Liver (tissue), 9 donors: Measurements from ENCODE around the gene STXBP6. TPM values are rescaled to one million over a fixed set of nuclear protein-coding genes. Genes with fewer than 3 reads are reported as not detected.

Experiments used
- DNase-seq: peaks from one replicate; pipeline ENCODE4 v3.0.0-alpha.2; 2017; ENCODE audit warnings: low spot score
- H3K27ac ChIP-seq, 2 donors: one replicate each; pipeline ENCODE4 v1.7.0; 2013; ENCODE audit warnings: inconsistent platforms in 2 of 2, low read length in 2 of 2, control low read depth in 1 of 2, low read depth in 1 of 2, mild to moderate bottlenecking in 1 of 2
- H3K27me3 ChIP-seq, 4 donors: one replicate each; pipeline versions ENCODE4 v1.6.1 to v1.7.0; 2013; ENCODE audit warnings: low read length in 3 of 4, inconsistent platforms in 1 of 4, mild to moderate bottlenecking in 1 of 4, moderate library complexity in 1 of 4; ENCODE audit not compliant: control insufficient read depth in 4 of 4, insufficient read depth in 4 of 4
- H3K36me3 ChIP-seq, 4 donors: one replicate each; pipeline versions ENCODE4 v1.6.1 to v1.7.0; 2013; ENCODE audit warnings: low read length in 3 of 4, mild to moderate bottlenecking in 3 of 4, low read depth in 1 of 4, moderate library complexity in 1 of 4; ENCODE audit not compliant: control insufficient read depth in 4 of 4, insufficient read depth in 3 of 4
- H3K4me1 ChIP-seq, 4 donors: one replicate each; pipeline versions ENCODE4 v1.6.1 to v1.7.0; 2013; ENCODE audit warnings: low read length in 3 of 4, mild to moderate bottlenecking in 3 of 4, moderate library complexity in 1 of 4; ENCODE audit not compliant: control insufficient read depth in 4 of 4, insufficient read depth in 4 of 4
- H3K4me3 ChIP-seq, 3 donors: one replicate each; pipeline versions ENCODE4 v1.6.1 to v1.7.0; 2013; ENCODE audit warnings: low read length in 3 of 3, control low read depth in 1 of 3, low read depth in 1 of 3, mild to moderate bottlenecking in 1 of 3
- H3K9ac ChIP-seq, 2 donors: one replicate each; pipeline ENCODE4 v1.7.0; 2013; ENCODE audit warnings: low read length in 2 of 2, mild to moderate bottlenecking in 2 of 2, moderate library complexity in 2 of 2, control low read depth in 1 of 2, low read depth in 1 of 2
- H3K9me3 ChIP-seq, 4 donors: one replicate each; pipeline versions ENCODE4 v1.6.1 to v1.7.0; 2013; ENCODE audit warnings: low read length in 3 of 4; ENCODE audit not compliant: control insufficient read depth in 4 of 4
- EGR1 ChIP-seq, 2 donors: IDR thresholded peaks; 2 replicates each; pipeline ENCODE4 v1.6.1; 2016 to 2018; ENCODE audit warnings: antibody characterized with exemption in 2 of 2, low read depth in 2 of 2
- FOXA1 ChIP-seq: IDR thresholded peaks from 2 replicates; pipeline ENCODE4 v1.6.1; 2016; ENCODE audit warnings: antibody characterized with exemption
- FOXA2 ChIP-seq: IDR thresholded peaks from 2 replicates; pipeline ENCODE4 v1.6.1; 2016; ENCODE audit warnings: antibody characterized with exemption
- GABPA ChIP-seq, 2 donors: IDR thresholded peaks in 1 of 2; conservative IDR thresholded peaks in 1 of 2; 2 replicates each; pipeline ENCODE4 v1.6.1; 2016; ENCODE audit warnings: antibody characterized with exemption in 2 of 2, mild to moderate bottlenecking in 1 of 2, moderate library complexity in 1 of 2
- HNF4A ChIP-seq, 2 donors: conservative IDR thresholded peaks; 2 replicates each; pipeline ENCODE4 v1.6.1; 2016; ENCODE audit warnings: antibody characterized with exemption in 2 of 2, mild to moderate bottlenecking in 2 of 2
- HNF4G ChIP-seq: IDR thresholded peaks from 2 replicates; pipeline ENCODE4 v1.6.1; 2016; ENCODE audit warnings: antibody characterized with exemption
- JUND ChIP-seq, 2 donors: IDR thresholded peaks; 2 replicates each; pipeline ENCODE4 v1.6.1; 2016; ENCODE audit warnings: antibody characterized with exemption in 2 of 2
- NR2F2 ChIP-seq: IDR thresholded peaks from 2 replicates; pipeline ENCODE4 v1.6.1; 2016; ENCODE audit warnings: antibody characterized with exemption
- RAD21 ChIP-seq, 2 donors: IDR thresholded peaks; 2 replicates each; pipeline ENCODE4 v1.6.1; 2016; ENCODE audit warnings: antibody characterized with exemption in 2 of 2, mild to moderate bottlenecking in 2 of 2
- RXRA ChIP-seq, 2 donors: IDR thresholded peaks; 2 replicates each; pipeline ENCODE4 v1.6.1; 2017 to 2018; ENCODE audit warnings: antibody characterized with exemption in 2 of 2, mild to moderate bottlenecking in 1 of 2
- SP1 ChIP-seq: IDR thresholded peaks from 2 replicates; pipeline ENCODE4 v1.6.1; 2018; ENCODE audit warnings: antibody characterized with exemption, mild to moderate bottlenecking
- TAF1 ChIP-seq: conservative IDR thresholded peaks from 2 replicates; pipeline ENCODE4 v1.6.1; 2016; ENCODE audit warnings: antibody characterized with exemption, mild to moderate bottlenecking
- YY1 ChIP-seq: IDR thresholded peaks from 2 replicates; pipeline ENCODE4 v1.6.1; 2016; ENCODE audit warnings: antibody characterized with exemption, mild to moderate bottlenecking
- WGBS: extraction: QIAGEN DNeasy Blood & Tissue Kit; methylation state at CpG from one replicate; pipeline ENCODE4 v1.1.7; 2013; 5-methylcytosine and 5-hydroxymethylcytosine counted together
- polyA plus RNA-seq, 2 donors: library from polyadenylated mRNA; stranded (reverse) in 1 of 2; unstranded in 1 of 2; fragments of 200-250 nt in 1 of 2; fragments of >200 nt in 1 of 2; fragmentation: Nextera tagmentation in 1 of 2; extraction: Ambion mirVana in 1 of 2; gene quantifications; one replicate each; pipeline versions ENCODE4 v1.2.1 to v1.2.3, GENCODE V29; 2013 to 2015
- total RNA-seq, 2 donors: library from RNA; depleted of rRNA; stranded (reverse); fragments of >200 nt; gene quantifications; one replicate each; pipeline ENCODE4 v1.2.3, GENCODE V29; 2014
- TF ChIP-seq, protein P1 (sequence below): IDR thresholded peaks from 2 replicates; pipeline ENCODE4 v1.6.1; 2016; ENCODE audit warnings: antibody characterized with exemption
- TF ChIP-seq, protein P2 (sequence below): IDR thresholded peaks from 2 replicates; pipeline ENCODE4 v1.6.1; 2016; ENCODE audit warnings: antibody characterized with exemption, mild to moderate bottlenecking
- TF ChIP-seq, protein P3 (sequence below): IDR thresholded peaks from 2 replicates; pipeline ENCODE4 v1.6.1; 2016; ENCODE audit warnings: antibody characterized with exemption
- TF ChIP-seq, protein P4 (sequence below): fragments of 150-350 bp; IDR thresholded peaks from 2 replicates; pipeline ENCODE4 v1.5.1; 2017; ENCODE audit warnings: improper control_type of control experiment, low read depth, low read length; ENCODE audit not compliant: missing input control
- TF ChIP-seq, protein P5 (sequence below): IDR thresholded peaks from 2 replicates; pipeline ENCODE4 v1.6.1; 2016; ENCODE audit warnings: antibody characterized with exemption
- donor health status: healthy.
- donor health status: healthy.
- donor health status: healthy.
- donor health status: healthy.
- donor health status: healthy.

Gene STXBP6
- total and polyA plus RNA-seq, 4 donors: 1.4 to 3.8 (median 1.8) TPM

DNA sequence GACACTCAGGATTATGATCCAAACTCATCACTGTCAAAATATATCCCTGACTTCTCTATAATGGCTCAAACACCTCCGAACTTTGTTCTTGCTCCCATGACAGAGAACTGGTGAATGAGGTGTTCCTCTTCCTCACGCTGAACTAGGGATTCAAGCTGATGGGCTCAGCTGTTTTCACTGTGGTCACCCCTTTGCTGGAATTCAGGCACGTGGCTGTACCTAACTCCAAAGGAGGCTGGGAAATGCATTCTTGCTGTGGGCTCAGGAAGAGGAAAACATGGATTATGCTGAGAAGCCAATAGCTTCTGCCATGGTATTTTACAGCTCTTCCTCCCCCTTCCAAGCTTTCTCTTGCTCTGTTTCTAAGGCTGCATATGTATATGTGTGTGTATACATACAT is 43.9 kb downstream of the STXBP6 start:
- TF ChIP-seq RXRA (IDR thresholded peaks at IDR 0.05) (no peak), EGR1 (IDR thresholded peaks at IDR 0.05; ENCODE audit: low read depth in 2 of 2) (no peak), JUND (IDR thresholded peaks at IDR 0.05) (no peak), RAD21 (IDR thresholded peaks at IDR 0.05) (no peak), YY1 (no peak), SP1 (no peak), HNF4A (conservative IDR thresholded peaks at IDR 0.05) (no peak), TAF1 (no peak), NR2F2 (no peak), FOXA1 (no peak), FOXA2 (no peak), GABPA (IDR thresholded peaks at IDR 0.05 in 1 of 2, conservative IDR thresholded peaks at IDR 0.05 in 1 of 2) (no peak), HNF4G (no peak)
- TF ChIP-seq, protein P1, sequence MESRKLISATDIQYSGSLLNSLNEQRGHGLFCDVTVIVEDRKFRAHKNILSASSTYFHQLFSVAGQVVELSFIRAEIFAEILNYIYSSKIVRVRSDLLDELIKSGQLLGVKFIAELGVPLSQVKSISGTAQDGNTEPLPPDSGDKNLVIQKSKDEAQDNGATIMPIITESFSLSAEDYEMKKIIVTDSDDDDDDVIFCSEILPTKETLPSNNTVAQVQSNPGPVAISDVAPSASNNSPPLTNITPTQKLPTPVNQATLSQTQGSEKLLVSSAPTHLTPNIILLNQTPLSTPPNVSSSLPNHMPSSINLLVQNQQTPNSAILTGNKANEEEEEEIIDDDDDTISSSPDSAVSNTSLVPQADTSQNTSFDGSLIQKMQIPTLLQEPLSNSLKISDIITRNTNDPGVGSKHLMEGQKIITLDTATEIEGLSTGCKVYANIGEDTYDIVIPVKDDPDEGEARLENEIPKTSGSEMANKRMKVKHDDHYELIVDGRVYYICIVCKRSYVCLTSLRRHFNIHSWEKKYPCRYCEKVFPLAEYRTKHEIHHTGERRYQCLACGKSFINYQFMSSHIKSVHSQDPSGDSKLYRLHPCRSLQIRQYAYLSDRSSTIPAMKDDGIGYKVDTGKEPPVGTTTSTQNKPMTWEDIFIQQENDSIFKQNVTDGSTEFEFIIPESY: no peak
- TF ChIP-seq, protein P2, sequence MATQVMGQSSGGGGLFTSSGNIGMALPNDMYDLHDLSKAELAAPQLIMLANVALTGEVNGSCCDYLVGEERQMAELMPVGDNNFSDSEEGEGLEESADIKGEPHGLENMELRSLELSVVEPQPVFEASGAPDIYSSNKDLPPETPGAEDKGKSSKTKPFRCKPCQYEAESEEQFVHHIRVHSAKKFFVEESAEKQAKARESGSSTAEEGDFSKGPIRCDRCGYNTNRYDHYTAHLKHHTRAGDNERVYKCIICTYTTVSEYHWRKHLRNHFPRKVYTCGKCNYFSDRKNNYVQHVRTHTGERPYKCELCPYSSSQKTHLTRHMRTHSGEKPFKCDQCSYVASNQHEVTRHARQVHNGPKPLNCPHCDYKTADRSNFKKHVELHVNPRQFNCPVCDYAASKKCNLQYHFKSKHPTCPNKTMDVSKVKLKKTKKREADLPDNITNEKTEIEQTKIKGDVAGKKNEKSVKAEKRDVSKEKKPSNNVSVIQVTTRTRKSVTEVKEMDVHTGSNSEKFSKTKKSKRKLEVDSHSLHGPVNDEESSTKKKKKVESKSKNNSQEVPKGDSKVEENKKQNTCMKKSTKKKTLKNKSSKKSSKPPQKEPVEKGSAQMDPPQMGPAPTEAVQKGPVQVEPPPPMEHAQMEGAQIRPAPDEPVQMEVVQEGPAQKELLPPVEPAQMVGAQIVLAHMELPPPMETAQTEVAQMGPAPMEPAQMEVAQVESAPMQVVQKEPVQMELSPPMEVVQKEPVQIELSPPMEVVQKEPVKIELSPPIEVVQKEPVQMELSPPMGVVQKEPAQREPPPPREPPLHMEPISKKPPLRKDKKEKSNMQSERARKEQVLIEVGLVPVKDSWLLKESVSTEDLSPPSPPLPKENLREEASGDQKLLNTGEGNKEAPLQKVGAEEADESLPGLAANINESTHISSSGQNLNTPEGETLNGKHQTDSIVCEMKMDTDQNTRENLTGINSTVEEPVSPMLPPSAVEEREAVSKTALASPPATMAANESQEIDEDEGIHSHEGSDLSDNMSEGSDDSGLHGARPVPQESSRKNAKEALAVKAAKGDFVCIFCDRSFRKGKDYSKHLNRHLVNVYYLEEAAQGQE: no peak
- TF ChIP-seq, protein P3, sequence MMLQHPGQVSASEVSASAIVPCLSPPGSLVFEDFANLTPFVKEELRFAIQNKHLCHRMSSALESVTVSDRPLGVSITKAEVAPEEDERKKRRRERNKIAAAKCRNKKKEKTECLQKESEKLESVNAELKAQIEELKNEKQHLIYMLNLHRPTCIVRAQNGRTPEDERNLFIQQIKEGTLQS: no peak
- TF ChIP-seq, protein P4, sequence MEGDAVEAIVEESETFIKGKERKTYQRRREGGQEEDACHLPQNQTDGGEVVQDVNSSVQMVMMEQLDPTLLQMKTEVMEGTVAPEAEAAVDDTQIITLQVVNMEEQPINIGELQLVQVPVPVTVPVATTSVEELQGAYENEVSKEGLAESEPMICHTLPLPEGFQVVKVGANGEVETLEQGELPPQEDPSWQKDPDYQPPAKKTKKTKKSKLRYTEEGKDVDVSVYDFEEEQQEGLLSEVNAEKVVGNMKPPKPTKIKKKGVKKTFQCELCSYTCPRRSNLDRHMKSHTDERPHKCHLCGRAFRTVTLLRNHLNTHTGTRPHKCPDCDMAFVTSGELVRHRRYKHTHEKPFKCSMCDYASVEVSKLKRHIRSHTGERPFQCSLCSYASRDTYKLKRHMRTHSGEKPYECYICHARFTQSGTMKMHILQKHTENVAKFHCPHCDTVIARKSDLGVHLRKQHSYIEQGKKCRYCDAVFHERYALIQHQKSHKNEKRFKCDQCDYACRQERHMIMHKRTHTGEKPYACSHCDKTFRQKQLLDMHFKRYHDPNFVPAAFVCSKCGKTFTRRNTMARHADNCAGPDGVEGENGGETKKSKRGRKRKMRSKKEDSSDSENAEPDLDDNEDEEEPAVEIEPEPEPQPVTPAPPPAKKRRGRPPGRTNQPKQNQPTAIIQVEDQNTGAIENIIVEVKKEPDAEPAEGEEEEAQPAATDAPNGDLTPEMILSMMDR: no peak
- TF ChIP-seq, protein P5, sequence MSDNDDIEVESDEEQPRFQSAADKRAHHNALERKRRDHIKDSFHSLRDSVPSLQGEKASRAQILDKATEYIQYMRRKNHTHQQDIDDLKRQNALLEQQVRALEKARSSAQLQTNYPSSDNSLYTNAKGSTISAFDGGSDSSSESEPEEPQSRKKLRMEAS: no peak
- Histone ChIP-seq H3K27ac (no peak overlapping the region), H3K4me1 (no peaks in the 10 kb centered on the region), H3K36me3 (no peaks in the 10 kb centered on the region), H3K9me3 (no peaks in the 10 kb centered on the region), H3K9ac (no peak overlapping the region), H3K27me3 (no peaks in the 10 kb centered on the region), H3K4me3 (no peak overlapping the region)
- WGBS: 95% methylated on average over 3 of the region's 3 CpGs
- DNase-seq: no peak
